B cell (primary cell): ENCODE data around the gene CD300H. TPM values are rescaled to one million over a fixed set of nuclear protein-coding genes. Genes with fewer than 3 reads are reported as not detected.
A peak's percentile ranks its signal among the peaks of the same experiment; 100 is the strongest.

Experiments
- ATAC-seq: fragments of 200-7000 bp; cut with Tn5 transposase; one replicate; pipeline ENCODE4 v1.10.0; 2021; ENCODE audit warnings: low read depth, mild to moderate bottlenecking, moderate number of reproducible peaks, moderate library complexity
- CTCF ChIA-PET: fragments of 350-600 bp; sonication (Branson Sonifier 250); formaldehyde crosslinking; loops from one replicate; lab custom pipeline; 2021; ENCODE audit warnings: antibody characterized with exemption, inconsistent platforms; lab: Charles Lee
- POLR2A ChIA-PET: fragments of 350-600 bp; sonication (Branson Sonifier 250); formaldehyde crosslinking; loops from one replicate; lab custom pipeline; 2021; ENCODE audit warnings: antibody characterized with exemption; lab: Charles Lee
- DNase-seq: peaks from one replicate; pipeline ENCODE4 v3.0.0; 2013
- H2AFZ ChIP-seq: 2 replicates; pipeline ENCODE4 v1.6.1; 2012; ENCODE audit warnings: mild to moderate bottlenecking, low read depth, low read length; ENCODE audit not compliant: insufficient read depth, poor library complexity, severe bottlenecking
- H3K27ac ChIP-seq, 2 donors: 1 replicate in 1 of 2; 2 replicates in 1 of 2; pipeline ENCODE4 v1.5.1; 2012 to 2013; ENCODE audit warnings: low read length in 2 of 2, mild to moderate bottlenecking in 2 of 2, moderate library complexity in 1 of 2
- H3K27me3 ChIP-seq, 4 experiments: fragments of 200-600 bp in 1 of 4; sonication (generic) in 1 of 4; replicated peaks in 1 of 4; 1 replicate in 2 of 4; 2 replicates in 2 of 4; pipeline versions ENCODE4 v1.6.1 to v1.7.0; 2013 to 2016; ENCODE audit warnings: low read length in 3 of 4, mild to moderate bottlenecking in 2 of 4, mixed read lengths in 1 of 4, moderate library complexity in 1 of 4; ENCODE audit not compliant: insufficient read depth in 4 of 4, control insufficient read depth in 3 of 4; ENCODE audit errors: control extremely low read depth in 1 of 4
- H3K36me3 ChIP-seq, 2 experiments: replicated peaks in 1 of 2; 1 replicate in 1 of 2; 2 replicates in 1 of 2; pipeline versions ENCODE4 v1.6.1 to v1.7.1; 2013; ENCODE audit warnings: low read length in 1 of 2; ENCODE audit not compliant: insufficient read depth in 2 of 2, control insufficient read depth in 1 of 2; ENCODE audit errors: control extremely low read depth in 1 of 2, extremely low read depth in 1 of 2
- H3K4me1 ChIP-seq, 2 donors: fragments of 200-600 bp in 1 of 2; sonication (generic) in 1 of 2; 1 replicate in 1 of 2; 2 replicates in 1 of 2; pipeline versions ENCODE4 v1.5.1 to v1.6.1; 2013 to 2017; ENCODE audit warnings: low read length in 2 of 2; ENCODE audit not compliant: control insufficient read depth in 2 of 2, insufficient read depth in 2 of 2
- H3K4me2 ChIP-seq: replicated peaks from 2 replicates; pipeline ENCODE3; 2012; ENCODE audit warnings: mild to moderate bottlenecking, low read depth, low read length; ENCODE audit not compliant: poor library complexity, severe bottlenecking
- H3K4me3 ChIP-seq, 5 experiments: fragments of 200-600 bp in 1 of 5; sonication (generic) in 1 of 5; 1 replicate in 3 of 5; 2 replicates in 2 of 5; pipeline versions ENCODE4 v1.5.1 to v1.7.0; 2011 to 2016; ENCODE audit warnings: low read length in 4 of 5, mild to moderate bottlenecking in 4 of 5, low read depth in 2 of 5, control low read depth in 1 of 5, moderate library complexity in 1 of 5; ENCODE audit not compliant: insufficient read depth in 1 of 5; ENCODE audit errors: control extremely low read depth in 1 of 5, extremely low read depth in 1 of 5
- H3K79me2 ChIP-seq: fragments of 200-600 bp; sonication (generic); one replicate; pipeline ENCODE4 v1.6.0; 2016; ENCODE audit warnings: low read length; ENCODE audit not compliant: control insufficient read depth, insufficient read depth
- H3K9ac ChIP-seq: fragments of 200-600 bp; sonication (generic); 2 replicates; pipeline ENCODE4 v1.6.1; 2017; ENCODE audit warnings: mild to moderate bottlenecking, low read length, moderate library complexity
- H3K9me3 ChIP-seq, 3 donors: one replicate each; pipeline versions ENCODE4 v1.6.1 to v1.7.1; 2013; ENCODE audit warnings: low read length in 2 of 3; ENCODE audit not compliant: control insufficient read depth in 2 of 3, insufficient read depth in 1 of 3; ENCODE audit errors: control extremely low read depth in 1 of 3
- H4K20me1 ChIP-seq: 2 replicates; pipeline ENCODE4 v1.6.0; 2012; ENCODE audit warnings: mild to moderate bottlenecking, low read length; ENCODE audit not compliant: insufficient read depth, control insufficient read depth, poor library complexity, severe bottlenecking
- H3K27ac Mint-ChIP-seq: one replicate; pipeline ENCODE4 v1.8.0; 2021; ENCODE audit warnings: mixed read lengths
- H3K27me3 Mint-ChIP-seq: one replicate; pipeline ENCODE4 v1.8.0; 2021; ENCODE audit warnings: mixed read lengths
- H3K4me1 Mint-ChIP-seq: one replicate; pipeline ENCODE4 v1.8.0; 2021; ENCODE audit warnings: mixed read lengths
- H3K4me3 Mint-ChIP-seq: one replicate; pipeline ENCODE4 v1.8.0; 2021; ENCODE audit warnings: mixed read lengths
- H3K9me3 Mint-ChIP-seq: one replicate; pipeline ENCODE4 v1.8.0; 2022; ENCODE audit warnings: mixed read lengths; ENCODE audit not compliant: insufficient read depth
- EZH2 ChIP-seq: IDR thresholded peaks from 2 replicates; pipeline ENCODE4 v1.6.1; 2012; ENCODE audit warnings: borderline replicate concordance, low read depth, mild to moderate bottlenecking, moderate library complexity, low read length; ENCODE audit not compliant: insufficient read depth, poor library complexity, severe bottlenecking
- WGBS: methylation state at CpG from one replicate; pipeline ENCODE4 v1.1.5; 2013; ENCODE audit warnings: missing lambda C conversion rate; ENCODE audit not compliant: insufficient coverage; 5-methylcytosine and 5-hydroxymethylcytosine counted together
- intact Hi-C: fragments of 100-400 bp; cut with micrococcal nuclease; formaldehyde crosslinking; loops from one replicate; pipeline ENCODE4 v1.10.0; 2022
- polyA plus RNA-seq: library from polyadenylated mRNA; depleted of rRNA; stranded (reverse); fragments of >200 nt; gene quantifications from 2 replicates; pipeline ENCODE4 v1.2.3, GENCODE V29; 2012
- total RNA-seq, 2 donors: library from RNA; stranded (reverse); fragments of 120-200 nt in 1 of 2; gene quantifications; 1 replicate in 1 of 2; 2 replicates in 1 of 2; pipeline versions ENCODE4 v1.2.3 to v1.2.4, GENCODE V29; 2013 to 2022
- TF ChIP-seq, protein P1 (sequence below): fragments of 200-600 bp; IDR thresholded peaks from one replicate; pipeline ENCODE4 v1.8.0; 2022; ENCODE audit warnings: antibody characterized with exemption, mild to moderate bottlenecking

The CD300H gene
- total and polyA plus RNA-seq, 2 donors (not counting 1 experiment from before 2014, with no cell fraction given) = 0.58 TPM; not detected in 1

DNA sequence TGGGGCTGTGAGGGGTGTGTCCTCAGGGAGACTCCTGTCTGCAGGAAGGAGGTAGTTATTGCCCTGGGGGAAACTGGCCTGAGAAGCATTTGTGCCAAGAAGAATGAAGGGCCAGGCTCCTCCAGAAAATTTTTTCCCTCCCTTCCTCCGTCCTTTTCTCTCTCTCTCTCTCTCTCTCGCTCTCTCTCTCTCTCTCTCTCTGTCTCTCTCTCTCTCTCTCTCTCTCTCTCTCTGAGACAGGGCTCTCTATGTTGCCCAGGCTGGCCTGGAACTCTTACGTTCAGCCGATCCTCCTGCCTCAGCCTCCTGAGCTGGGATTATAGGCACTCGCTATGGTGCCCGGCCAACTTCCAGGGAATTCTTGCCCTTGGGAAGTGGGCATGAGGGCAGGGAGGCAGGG is 44.7 kb upstream of the CD300H start:
- WGBS = 92% methylated on average over 5 of the region's 6 CpGs
- Histone ChIP-seq H4K20me1 (no peaks in the 10 kb centered on the region), H3K4me3 (no peak overlapping the region), H2AFZ (no peak overlapping the region), H3K9ac (no peak overlapping the region), H3K36me3 (no peaks in the 10 kb centered on the region), H3K27ac (no peak overlapping the region), H3K27me3 (peaks cover 0 to 39% (median 8%) of the 10 kb centered on the region in 4 experiments), H3K9me3 (peaks cover 0 to 17% (median 3%) of the 10 kb centered on the region in 3 donors), H3K79me2 (no peaks in the 10 kb centered on the region), H3K4me2 (peak overlapping the region; percentile 34), H3K4me1 (peaks cover 21 to 22% of the 10 kb centered on the region in 2 donors)
- intact Hi-C loops = no loop called here
- ATAC-seq = no peak
- Mint-ChIP-seq H3K27me3 (peaks cover 43% of the 10 kb centered on the region), H3K9me3 (no peaks in the 10 kb centered on the region), H3K27ac (no peak overlapping the region), H3K4me3 (no peak overlapping the region), H3K4me1 (peaks cover 11% of the 10 kb centered on the region)
- ChIA-PET POLR2A (no interaction called here), CTCF (interaction anchor here (0.9 kb wide), 1 partner anchor 13 kb away, joined by 3 read pairs; no protein-coding TSS in a partner anchor)
- TF ChIP-seq, protein P1, sequence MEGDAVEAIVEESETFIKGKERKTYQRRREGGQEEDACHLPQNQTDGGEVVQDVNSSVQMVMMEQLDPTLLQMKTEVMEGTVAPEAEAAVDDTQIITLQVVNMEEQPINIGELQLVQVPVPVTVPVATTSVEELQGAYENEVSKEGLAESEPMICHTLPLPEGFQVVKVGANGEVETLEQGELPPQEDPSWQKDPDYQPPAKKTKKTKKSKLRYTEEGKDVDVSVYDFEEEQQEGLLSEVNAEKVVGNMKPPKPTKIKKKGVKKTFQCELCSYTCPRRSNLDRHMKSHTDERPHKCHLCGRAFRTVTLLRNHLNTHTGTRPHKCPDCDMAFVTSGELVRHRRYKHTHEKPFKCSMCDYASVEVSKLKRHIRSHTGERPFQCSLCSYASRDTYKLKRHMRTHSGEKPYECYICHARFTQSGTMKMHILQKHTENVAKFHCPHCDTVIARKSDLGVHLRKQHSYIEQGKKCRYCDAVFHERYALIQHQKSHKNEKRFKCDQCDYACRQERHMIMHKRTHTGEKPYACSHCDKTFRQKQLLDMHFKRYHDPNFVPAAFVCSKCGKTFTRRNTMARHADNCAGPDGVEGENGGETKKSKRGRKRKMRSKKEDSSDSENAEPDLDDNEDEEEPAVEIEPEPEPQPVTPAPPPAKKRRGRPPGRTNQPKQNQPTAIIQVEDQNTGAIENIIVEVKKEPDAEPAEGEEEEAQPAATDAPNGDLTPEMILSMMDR = no peak
- no peak for TF ChIP-seq EZH2
- DNase-seq = no peak

DNA sequence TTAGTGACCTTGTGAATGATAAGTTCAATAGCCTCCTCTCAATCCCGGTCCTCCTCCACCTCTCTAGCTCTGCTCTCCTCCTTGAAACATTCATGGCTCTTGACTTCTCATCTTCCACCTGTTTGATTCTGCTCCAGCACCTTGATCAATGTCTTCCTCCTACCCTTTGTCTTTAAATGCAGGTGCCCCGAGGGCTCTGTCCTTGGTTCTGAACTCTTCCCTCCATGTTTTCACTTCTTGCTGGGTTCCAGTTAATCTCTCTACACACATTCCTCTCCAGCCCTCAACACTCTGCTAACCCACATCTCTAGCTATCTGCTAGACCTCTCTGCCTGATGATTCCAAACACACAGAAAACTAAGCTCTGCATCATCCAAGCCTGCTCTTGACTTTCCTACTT is 42.8 kb upstream of the CD300H start:
- CTCF ChIA-PET = interaction anchor here (1.9 kb wide), 1 partner anchor 153 kb away, joined by 5 read pairs; no protein-coding TSS in a partner anchor
- H3K9me3 ChIP-seq = peaks cover 0 to 23% (median 3%) of the 10 kb centered on the region in 3 donors
- no peak for ATAC-seq

More for the DNA sequence above, 42.8 kb upstream of the CD300H start:
- Histone ChIP-seq H4K20me1 (no peaks in the 10 kb centered on the region), H3K79me2 (no peaks in the 10 kb centered on the region), H3K27ac (no peak overlapping the region), H3K4me2 (no peak overlapping the region), H3K4me1 (peaks cover 26% of the 10 kb centered on the region in 2 donors), H3K9ac (no peak overlapping the region), H3K27me3 (peaks cover 0 to 32% (median 7%) of the 10 kb centered on the region in 4 experiments), H2AFZ (no peak overlapping the region), H3K4me3 (no peak overlapping the region), H3K36me3 (no peaks in the 10 kb centered on the region)
- Mint-ChIP-seq H3K27ac (no peak overlapping the region), H3K27me3 (peaks cover 24% of the 10 kb centered on the region), H3K4me1 (peaks cover 12% of the 10 kb centered on the region), H3K9me3 (no peaks in the 10 kb centered on the region), H3K4me3 (no peak overlapping the region)
- 30% methylated on average over 2 of the region's 2 CpGs for WGBS
- DNase-seq = no peak
- TF ChIP-seq, protein P1 = no peak
- no peak for TF ChIP-seq EZH2
- POLR2A ChIA-PET = no interaction called here
- intact Hi-C loops = no loop called here
